ENCODE data around the gene IL3. TPM values are rescaled to one million over a fixed set of nuclear protein-coding genes. Genes with fewer than 3 reads are reported as not detected.

Gene IL3
- total RNA-seq, 1 donor from 2014 or later, result not detected

GRCh38 chr5:132076983-132077382 is 16.5 kb downstream of the IL3 start:
- no peak for TF ChIP-seq CTCF (IDR thresholded peaks at IDR 0.05; ENCODE audit: insufficient read depth, low read length, poor library complexity, severe bottlenecking)
- Histone ChIP-seq H3K27me3 (ENCODE audit: control insufficient read depth, insufficient read depth, low read length) (no peaks in the 10 kb centered on the region), H3K36me3 (ENCODE audit: control insufficient read depth, insufficient read depth, low read length) (no peaks in the 10 kb centered on the region), H3K4me3 (ENCODE audit: low read depth, low read length) (no peak overlapping the region)
- DNase-seq (ENCODE audit: low read depth), result no peak

- no peaks in the 10 kb centered on the region for H3K36me3 ChIP-seq (ENCODE audit: control insufficient read depth, insufficient read depth, low read length)
- DNase-seq (ENCODE audit: low read depth), result no peak
- H3K4me3 ChIP-seq (ENCODE audit: low read depth, low read length), result no peak overlapping the region
Observed at GRCh38 chr5:132079081-132079480, 18.6 kb downstream of the IL3 start.

GRCh38 chr5:132079619-132080018 is 19.2 kb downstream of the IL3 start:
- DNase-seq (ENCODE audit: low read depth), result no peak
- Histone ChIP-seq H3K27me3 (ENCODE audit: control insufficient read depth, insufficient read depth, low read length) (no peaks in the 10 kb centered on the region), H3K36me3 (ENCODE audit: control insufficient read depth, insufficient read depth, low read length) (no peaks in the 10 kb centered on the region), H3K4me3 (ENCODE audit: low read depth, low read length) (no peak overlapping the region)
- no peak for TF ChIP-seq CTCF (IDR thresholded peaks at IDR 0.05; ENCODE audit: insufficient read depth, low read length, poor library complexity, severe bottlenecking)

More at GRCh38 chr5:132079081-132079480, 18.6 kb downstream of the IL3 start:
- no peak for TF ChIP-seq CTCF (IDR thresholded peaks at IDR 0.05; ENCODE audit: insufficient read depth, low read length, poor library complexity, severe bottlenecking)
- H3K27me3 ChIP-seq (ENCODE audit: control insufficient read depth, insufficient read depth, low read length), result no peaks in the 10 kb centered on the region

- Histone ChIP-seq H3K4me3 (ENCODE audit: low read depth, low read length) (no peak overlapping the region), H3K36me3 (ENCODE audit: control insufficient read depth, insufficient read depth, low read length) (no peaks in the 10 kb centered on the region), H3K27me3 (ENCODE audit: control insufficient read depth, insufficient read depth, low read length) (no peaks in the 10 kb centered on the region)
- TF ChIP-seq CTCF (IDR thresholded peaks at IDR 0.05; ENCODE audit: insufficient read depth, low read length, poor library complexity, severe bottlenecking), result no peak
- DNase-seq (ENCODE audit: low read depth), result no peak
Observed at GRCh38 chr5:132080595-132080994, 20.1 kb downstream of the IL3 start.

- no peak for TF ChIP-seq CTCF (IDR thresholded peaks at IDR 0.05; ENCODE audit: insufficient read depth, low read length, poor library complexity, severe bottlenecking)
- Histone ChIP-seq H3K4me3 (ENCODE audit: low read depth, low read length) (no peak overlapping the region), H3K36me3 (ENCODE audit: control insufficient read depth, insufficient read depth, low read length) (no peaks in the 10 kb centered on the region), H3K27me3 (ENCODE audit: control insufficient read depth, insufficient read depth, low read length) (no peaks in the 10 kb centered on the region)
- no peak for DNase-seq (ENCODE audit: low read depth)
Observed at GRCh38 chr5:132081458-132081857, 21.0 kb downstream of the IL3 start.

GRCh38 chr5:132082329-132083023 is 22.0 kb downstream of the IL3 start:
- Histone ChIP-seq H3K27me3 (ENCODE audit: control insufficient read depth, insufficient read depth, low read length) (no peaks in the 10 kb centered on the region), H3K4me3 (ENCODE audit: low read depth, low read length) (no peak overlapping the region), H3K36me3 (ENCODE audit: control insufficient read depth, insufficient read depth, low read length) (no peaks in the 10 kb centered on the region)
- no peak for TF ChIP-seq CTCF (IDR thresholded peaks at IDR 0.05; ENCODE audit: insufficient read depth, low read length, poor library complexity, severe bottlenecking)
- no peak for DNase-seq (ENCODE audit: low read depth)

All from kidney epithelial cell (primary cell).